Liver (tissue), 9 donors: ENCODE results near the gene DPYD. TPM values are rescaled to one million over a fixed set of nuclear protein-coding genes. Genes with fewer than 3 reads are reported as not detected.

Experiments
- DNase-seq: peaks from one replicate; pipeline ENCODE4 v3.0.0-alpha.2; 2017; ENCODE audit warnings: low spot score
- H3K27ac ChIP-seq, 2 donors: one replicate each; pipeline ENCODE4 v1.7.0; 2013; ENCODE audit warnings: inconsistent platforms in 2 of 2, low read length in 2 of 2, control low read depth in 1 of 2, low read depth in 1 of 2, mild to moderate bottlenecking in 1 of 2
- H3K27me3 ChIP-seq, 4 donors: one replicate each; pipeline versions ENCODE4 v1.6.1 to v1.7.0; 2013; ENCODE audit warnings: low read length in 3 of 4, inconsistent platforms in 1 of 4, mild to moderate bottlenecking in 1 of 4, moderate library complexity in 1 of 4; ENCODE audit not compliant: control insufficient read depth in 4 of 4, insufficient read depth in 4 of 4
- H3K36me3 ChIP-seq, 4 donors: one replicate each; pipeline versions ENCODE4 v1.6.1 to v1.7.0; 2013; ENCODE audit warnings: low read length in 3 of 4, mild to moderate bottlenecking in 3 of 4, low read depth in 1 of 4, moderate library complexity in 1 of 4; ENCODE audit not compliant: control insufficient read depth in 4 of 4, insufficient read depth in 3 of 4
- H3K4me1 ChIP-seq, 4 donors: one replicate each; pipeline versions ENCODE4 v1.6.1 to v1.7.0; 2013; ENCODE audit warnings: low read length in 3 of 4, mild to moderate bottlenecking in 3 of 4, moderate library complexity in 1 of 4; ENCODE audit not compliant: control insufficient read depth in 4 of 4, insufficient read depth in 4 of 4
- H3K4me3 ChIP-seq, 3 donors: one replicate each; pipeline versions ENCODE4 v1.6.1 to v1.7.0; 2013; ENCODE audit warnings: low read length in 3 of 3, control low read depth in 1 of 3, low read depth in 1 of 3, mild to moderate bottlenecking in 1 of 3
- H3K9ac ChIP-seq, 2 donors: one replicate each; pipeline ENCODE4 v1.7.0; 2013; ENCODE audit warnings: low read length in 2 of 2, mild to moderate bottlenecking in 2 of 2, moderate library complexity in 2 of 2, control low read depth in 1 of 2, low read depth in 1 of 2
- H3K9me3 ChIP-seq, 4 donors: one replicate each; pipeline versions ENCODE4 v1.6.1 to v1.7.0; 2013; ENCODE audit warnings: low read length in 3 of 4; ENCODE audit not compliant: control insufficient read depth in 4 of 4
- EGR1 ChIP-seq, 2 donors: IDR thresholded peaks; 2 replicates each; pipeline ENCODE4 v1.6.1; 2016 to 2018; ENCODE audit warnings: antibody characterized with exemption in 2 of 2, low read depth in 2 of 2
- FOXA1 ChIP-seq: IDR thresholded peaks from 2 replicates; pipeline ENCODE4 v1.6.1; 2016; ENCODE audit warnings: antibody characterized with exemption
- HNF4A ChIP-seq, 2 donors: conservative IDR thresholded peaks; 2 replicates each; pipeline ENCODE4 v1.6.1; 2016; ENCODE audit warnings: antibody characterized with exemption in 2 of 2, mild to moderate bottlenecking in 2 of 2
- HNF4G ChIP-seq: IDR thresholded peaks from 2 replicates; pipeline ENCODE4 v1.6.1; 2016; ENCODE audit warnings: antibody characterized with exemption
- JUND ChIP-seq, 2 donors: IDR thresholded peaks; 2 replicates each; pipeline ENCODE4 v1.6.1; 2016; ENCODE audit warnings: antibody characterized with exemption in 2 of 2
- NR2F2 ChIP-seq: IDR thresholded peaks from 2 replicates; pipeline ENCODE4 v1.6.1; 2016; ENCODE audit warnings: antibody characterized with exemption
- RXRA ChIP-seq, 2 donors: IDR thresholded peaks; 2 replicates each; pipeline ENCODE4 v1.6.1; 2017 to 2018; ENCODE audit warnings: antibody characterized with exemption in 2 of 2, mild to moderate bottlenecking in 1 of 2
- WGBS: extraction: QIAGEN DNeasy Blood & Tissue Kit; methylation state at CpG from one replicate; pipeline ENCODE4 v1.1.7; 2013; 5-methylcytosine and 5-hydroxymethylcytosine counted together
- polyA plus RNA-seq, 2 donors: library from polyadenylated mRNA; stranded (reverse) in 1 of 2; unstranded in 1 of 2; fragments of 200-250 nt in 1 of 2; fragments of >200 nt in 1 of 2; fragmentation: Nextera tagmentation in 1 of 2; extraction: Ambion mirVana in 1 of 2; gene quantifications; one replicate each; pipeline versions ENCODE4 v1.2.1 to v1.2.3, GENCODE V29; 2013 to 2015
- total RNA-seq, 2 donors: library from RNA; depleted of rRNA; stranded (reverse); fragments of >200 nt; gene quantifications; one replicate each; pipeline ENCODE4 v1.2.3, GENCODE V29; 2014
- TF ChIP-seq, protein P1 (sequence below): IDR thresholded peaks from 2 replicates; pipeline ENCODE4 v1.6.1; 2016; ENCODE audit warnings: antibody characterized with exemption, mild to moderate bottlenecking
- TF ChIP-seq, protein P2 (sequence below): IDR thresholded peaks from 2 replicates; pipeline ENCODE4 v1.6.1; 2016; ENCODE audit warnings: antibody characterized with exemption
- TF ChIP-seq, protein P3 (sequence below): IDR thresholded peaks from 2 replicates; pipeline ENCODE4 v1.6.1; 2016; ENCODE audit warnings: antibody characterized with exemption
- TF ChIP-seq, protein P4 (sequence below): fragments of 150-350 bp; IDR thresholded peaks from 2 replicates; pipeline ENCODE4 v1.5.1; 2017; ENCODE audit warnings: improper control_type of control experiment, low read depth, low read length; ENCODE audit not compliant: missing input control
- donor health status: healthy.
- donor health status: healthy.
- donor health status: healthy.
- donor health status: healthy.
- donor health status: healthy.

The DPYD gene
- total and polyA plus RNA-seq, 4 donors: 16.2 to 142 (median 47.0) TPM

DNA sequence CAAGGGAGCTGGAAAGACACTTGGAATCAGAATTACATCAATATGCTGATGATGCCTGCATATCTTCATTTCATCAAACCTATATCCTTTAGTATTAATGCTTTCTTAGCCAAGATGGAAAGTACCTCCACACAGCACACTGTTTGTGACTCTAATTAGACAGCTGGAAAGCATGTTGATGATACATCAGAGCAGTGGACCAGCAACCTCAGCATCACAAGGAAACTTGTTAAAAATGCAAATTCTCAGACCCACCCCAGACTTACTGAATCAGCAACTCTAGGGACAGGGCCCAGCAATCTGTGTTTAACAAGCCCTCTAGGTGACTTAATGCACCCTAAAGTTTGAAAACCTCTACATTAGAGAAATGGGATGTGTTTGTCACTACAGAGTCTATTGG, 332.1 kb downstream of the DPYD start:
- no peak for DNase-seq
- H3K36me3 ChIP-seq: peaks cover 3 to 29% (median 19%) of the 10 kb centered on the region in 4 donors

DNA sequence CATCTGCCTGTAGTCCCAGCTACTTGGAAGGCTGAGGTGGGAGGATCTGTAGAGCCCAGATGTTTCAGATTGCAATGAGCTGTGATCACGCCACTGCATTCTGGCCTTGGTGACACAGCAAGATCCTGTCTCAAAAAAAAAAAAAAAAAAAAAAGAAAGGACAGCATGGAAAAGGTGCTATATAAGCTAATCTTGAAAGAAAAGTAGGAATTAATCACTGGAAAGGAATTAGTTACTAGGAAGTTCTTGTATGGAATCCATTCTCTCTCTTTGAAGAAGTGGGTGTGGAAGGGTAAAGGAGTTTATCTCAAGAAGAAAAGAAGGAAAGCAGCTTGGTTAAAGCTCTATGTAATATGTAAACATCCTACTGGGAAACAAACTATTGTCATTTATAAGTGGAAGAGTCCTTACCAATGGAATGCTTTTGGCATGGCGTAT, 339.2 kb downstream of the DPYD start:
- H3K4me1 ChIP-seq: no peaks in the 10 kb centered on the region
- H3K4me3 ChIP-seq: no peak overlapping the region
- H3K36me3 ChIP-seq: peaks cover 0 to 3% (median 0%) of the 10 kb centered on the region in 4 donors
- H3K27me3 ChIP-seq: no peaks in the 10 kb centered on the region
- no peak for DNase-seq
- no peaks in the 10 kb centered on the region for H3K9me3 ChIP-seq
- WGBS: 98% methylated on average over 2 of the region's 2 CpGs
- H3K27ac ChIP-seq: no peak overlapping the region
- H3K9ac ChIP-seq: no peak overlapping the region
- TF ChIP-seq, protein P1, sequence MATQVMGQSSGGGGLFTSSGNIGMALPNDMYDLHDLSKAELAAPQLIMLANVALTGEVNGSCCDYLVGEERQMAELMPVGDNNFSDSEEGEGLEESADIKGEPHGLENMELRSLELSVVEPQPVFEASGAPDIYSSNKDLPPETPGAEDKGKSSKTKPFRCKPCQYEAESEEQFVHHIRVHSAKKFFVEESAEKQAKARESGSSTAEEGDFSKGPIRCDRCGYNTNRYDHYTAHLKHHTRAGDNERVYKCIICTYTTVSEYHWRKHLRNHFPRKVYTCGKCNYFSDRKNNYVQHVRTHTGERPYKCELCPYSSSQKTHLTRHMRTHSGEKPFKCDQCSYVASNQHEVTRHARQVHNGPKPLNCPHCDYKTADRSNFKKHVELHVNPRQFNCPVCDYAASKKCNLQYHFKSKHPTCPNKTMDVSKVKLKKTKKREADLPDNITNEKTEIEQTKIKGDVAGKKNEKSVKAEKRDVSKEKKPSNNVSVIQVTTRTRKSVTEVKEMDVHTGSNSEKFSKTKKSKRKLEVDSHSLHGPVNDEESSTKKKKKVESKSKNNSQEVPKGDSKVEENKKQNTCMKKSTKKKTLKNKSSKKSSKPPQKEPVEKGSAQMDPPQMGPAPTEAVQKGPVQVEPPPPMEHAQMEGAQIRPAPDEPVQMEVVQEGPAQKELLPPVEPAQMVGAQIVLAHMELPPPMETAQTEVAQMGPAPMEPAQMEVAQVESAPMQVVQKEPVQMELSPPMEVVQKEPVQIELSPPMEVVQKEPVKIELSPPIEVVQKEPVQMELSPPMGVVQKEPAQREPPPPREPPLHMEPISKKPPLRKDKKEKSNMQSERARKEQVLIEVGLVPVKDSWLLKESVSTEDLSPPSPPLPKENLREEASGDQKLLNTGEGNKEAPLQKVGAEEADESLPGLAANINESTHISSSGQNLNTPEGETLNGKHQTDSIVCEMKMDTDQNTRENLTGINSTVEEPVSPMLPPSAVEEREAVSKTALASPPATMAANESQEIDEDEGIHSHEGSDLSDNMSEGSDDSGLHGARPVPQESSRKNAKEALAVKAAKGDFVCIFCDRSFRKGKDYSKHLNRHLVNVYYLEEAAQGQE: no peak
- TF ChIP-seq HNF4A (conservative IDR thresholded peaks at IDR 0.05): no peak
- no peak for TF ChIP-seq RXRA (IDR thresholded peaks at IDR 0.05)
- no peak for TF ChIP-seq EGR1 (IDR thresholded peaks at IDR 0.05; ENCODE audit: low read depth in 2 of 2)
- TF ChIP-seq, protein P2, sequence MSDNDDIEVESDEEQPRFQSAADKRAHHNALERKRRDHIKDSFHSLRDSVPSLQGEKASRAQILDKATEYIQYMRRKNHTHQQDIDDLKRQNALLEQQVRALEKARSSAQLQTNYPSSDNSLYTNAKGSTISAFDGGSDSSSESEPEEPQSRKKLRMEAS: no peak
- TF ChIP-seq NR2F2: no peak
- no peak for TF ChIP-seq FOXA1
- no peak for TF ChIP-seq JUND (IDR thresholded peaks at IDR 0.05)
- TF ChIP-seq HNF4G: no peak

More for the DNA sequence above, 332.1 kb downstream of the DPYD start:
- no peak overlapping the region for H3K9ac ChIP-seq
- TF ChIP-seq, protein P3, sequence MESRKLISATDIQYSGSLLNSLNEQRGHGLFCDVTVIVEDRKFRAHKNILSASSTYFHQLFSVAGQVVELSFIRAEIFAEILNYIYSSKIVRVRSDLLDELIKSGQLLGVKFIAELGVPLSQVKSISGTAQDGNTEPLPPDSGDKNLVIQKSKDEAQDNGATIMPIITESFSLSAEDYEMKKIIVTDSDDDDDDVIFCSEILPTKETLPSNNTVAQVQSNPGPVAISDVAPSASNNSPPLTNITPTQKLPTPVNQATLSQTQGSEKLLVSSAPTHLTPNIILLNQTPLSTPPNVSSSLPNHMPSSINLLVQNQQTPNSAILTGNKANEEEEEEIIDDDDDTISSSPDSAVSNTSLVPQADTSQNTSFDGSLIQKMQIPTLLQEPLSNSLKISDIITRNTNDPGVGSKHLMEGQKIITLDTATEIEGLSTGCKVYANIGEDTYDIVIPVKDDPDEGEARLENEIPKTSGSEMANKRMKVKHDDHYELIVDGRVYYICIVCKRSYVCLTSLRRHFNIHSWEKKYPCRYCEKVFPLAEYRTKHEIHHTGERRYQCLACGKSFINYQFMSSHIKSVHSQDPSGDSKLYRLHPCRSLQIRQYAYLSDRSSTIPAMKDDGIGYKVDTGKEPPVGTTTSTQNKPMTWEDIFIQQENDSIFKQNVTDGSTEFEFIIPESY: no peak
- no peak overlapping the region for H3K27ac ChIP-seq
- H3K9me3 ChIP-seq: no peaks in the 10 kb centered on the region
- H3K4me1 ChIP-seq: no peaks in the 10 kb centered on the region
- H3K27me3 ChIP-seq: no peaks in the 10 kb centered on the region
- H3K4me3 ChIP-seq: no peak overlapping the region

DNA sequence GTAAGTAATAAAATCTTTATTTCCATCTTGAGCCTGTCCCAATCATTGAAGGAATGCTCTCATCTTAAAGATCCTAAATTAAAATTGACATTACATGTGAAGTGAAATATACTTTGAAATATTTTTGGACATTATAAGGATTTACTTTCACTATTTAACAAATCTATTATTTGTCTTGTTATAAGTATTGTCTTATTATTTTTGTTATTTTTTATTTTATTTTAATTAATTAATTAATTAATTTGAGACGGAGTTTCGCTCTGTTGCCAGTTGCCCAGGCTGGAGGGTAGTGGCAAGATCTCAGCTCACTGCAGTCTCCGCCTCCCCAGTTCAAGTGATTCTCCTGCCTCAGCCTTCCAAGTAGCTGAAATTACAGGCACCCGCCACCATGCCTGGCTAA, 343.2 kb downstream of the DPYD start:
- Histone ChIP-seq H3K27me3 (no peaks in the 10 kb centered on the region), H3K9ac (no peak overlapping the region), H3K4me1 (no peaks in the 10 kb centered on the region), H3K9me3 (no peaks in the 10 kb centered on the region), H3K4me3 (no peak overlapping the region), H3K36me3 (peaks cover 0 to 6% (median 2%) of the 10 kb centered on the region in 4 donors), H3K27ac (no peak overlapping the region)
- WGBS: 99% methylated on average over 4 of the region's 4 CpGs
- TF ChIP-seq, protein P2: no peak
- TF ChIP-seq, protein P4, sequence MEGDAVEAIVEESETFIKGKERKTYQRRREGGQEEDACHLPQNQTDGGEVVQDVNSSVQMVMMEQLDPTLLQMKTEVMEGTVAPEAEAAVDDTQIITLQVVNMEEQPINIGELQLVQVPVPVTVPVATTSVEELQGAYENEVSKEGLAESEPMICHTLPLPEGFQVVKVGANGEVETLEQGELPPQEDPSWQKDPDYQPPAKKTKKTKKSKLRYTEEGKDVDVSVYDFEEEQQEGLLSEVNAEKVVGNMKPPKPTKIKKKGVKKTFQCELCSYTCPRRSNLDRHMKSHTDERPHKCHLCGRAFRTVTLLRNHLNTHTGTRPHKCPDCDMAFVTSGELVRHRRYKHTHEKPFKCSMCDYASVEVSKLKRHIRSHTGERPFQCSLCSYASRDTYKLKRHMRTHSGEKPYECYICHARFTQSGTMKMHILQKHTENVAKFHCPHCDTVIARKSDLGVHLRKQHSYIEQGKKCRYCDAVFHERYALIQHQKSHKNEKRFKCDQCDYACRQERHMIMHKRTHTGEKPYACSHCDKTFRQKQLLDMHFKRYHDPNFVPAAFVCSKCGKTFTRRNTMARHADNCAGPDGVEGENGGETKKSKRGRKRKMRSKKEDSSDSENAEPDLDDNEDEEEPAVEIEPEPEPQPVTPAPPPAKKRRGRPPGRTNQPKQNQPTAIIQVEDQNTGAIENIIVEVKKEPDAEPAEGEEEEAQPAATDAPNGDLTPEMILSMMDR: no peak
- TF ChIP-seq, protein P3: no peak
- no peak for TF ChIP-seq FOXA1
- TF ChIP-seq, protein P1: no peak
- no peak for DNase-seq
